ENCODE data around the gene CRADD.
"Not testable (repeated sequence)": the region's sequence is repeated elsewhere in the genome, so short reads cannot be mapped to it uniquely, and the experiment has no call there.

The CRADD gene

GRCh38 chr12:93870020-93870795 lies 193.0 kb downstream of the CRADD start:
- intact Hi-C loops (cut with DNase I), result no loop called here
- no peak for DNase-seq

- DNase-seq; intact Hi-C loops (cut with DNase I): not testable (repeated sequence)
These were observed 194.4 kb downstream of the CRADD start for GRCh38 chr12:93871566-93871965.

- intact Hi-C loops (cut with DNase I), result no loop called here
- no peak for DNase-seq
These were observed 196.4 kb downstream of the CRADD start for GRCh38 chr12:93873561-93873960.

GRCh38 chr12:93875157-93875556 lies 198.0 kb downstream of the CRADD start:
- DNase-seq, result no peak
- intact Hi-C loops (cut with DNase I), result no loop called here

GRCh38 chr12:93876360-93876759 lies 199.2 kb downstream of the CRADD start:
- DNase-seq, result no peak
- intact Hi-C loops (cut with DNase I), result no loop called here

GRCh38 chr12:93877446-93877845 lies 200.3 kb downstream of the CRADD start:
- intact Hi-C loops (cut with DNase I), result no loop called here
- no peak for DNase-seq

GRCh38 chr12:93879476-93880421 lies 202.6 kb downstream of the CRADD start:
- no peak for DNase-seq
- intact Hi-C loops (cut with DNase I), result no loop called here

- intact Hi-C loops (cut with DNase I), result no loop called here
- DNase-seq, result no peak
These were observed 203.8 kb downstream of the CRADD start for GRCh38 chr12:93880853-93881522.

GRCh38 chr12:93882763-93883162 lies 205.6 kb downstream of the CRADD start:
- DNase-seq, result no peak
- intact Hi-C loops (cut with DNase I), result no loop called here

GRCh38 chr12:93883436-93884154 lies 206.4 kb downstream of the CRADD start:
- intact Hi-C loops (cut with DNase I), result no loop called here
- no peak for DNase-seq

GRCh38 chr12:93884794-93885460 lies 207.8 kb downstream of the CRADD start:
- intact Hi-C loops (cut with DNase I), result no loop called here
- no peak for DNase-seq

- intact Hi-C loops (cut with DNase I), result not testable (repeated sequence)
These were observed 208.9 kb downstream of the CRADD start for GRCh38 chr12:93885973-93886532.

GRCh38 chr12:93886533-93887511 lies 209.6 kb downstream of the CRADD start:
- intact Hi-C loops (cut with DNase I), result no loop called here

More at GRCh38 chr12:93885973-93886532, 208.9 kb downstream of the CRADD start:
- not testable (repeated sequence) for DNase-seq

GRCh38 chr12:93888964-93889363 lies 211.8 kb downstream of the CRADD start:
- no peak for DNase-seq
- intact Hi-C loops (cut with DNase I), result no loop called here

More at GRCh38 chr12:93886533-93887511, 209.6 kb downstream of the CRADD start:
- DNase-seq, result no peak

- DNase-seq, result no peak
- intact Hi-C loops (cut with DNase I), result no loop called here
These were observed 212.5 kb downstream of the CRADD start for GRCh38 chr12:93889516-93890212.
